Raji (cell line): ENCODE data around the gene TGM5.

ENCODE experiments used
- POLR2A ChIP-seq: IDR thresholded peaks from 2 replicates; pipeline ENCODE4 v1.6.1; 2011; ENCODE audit warnings: low read depth, low read length, control low read depth; ENCODE audit not compliant: insufficient read depth

Gene TGM5

DNA sequence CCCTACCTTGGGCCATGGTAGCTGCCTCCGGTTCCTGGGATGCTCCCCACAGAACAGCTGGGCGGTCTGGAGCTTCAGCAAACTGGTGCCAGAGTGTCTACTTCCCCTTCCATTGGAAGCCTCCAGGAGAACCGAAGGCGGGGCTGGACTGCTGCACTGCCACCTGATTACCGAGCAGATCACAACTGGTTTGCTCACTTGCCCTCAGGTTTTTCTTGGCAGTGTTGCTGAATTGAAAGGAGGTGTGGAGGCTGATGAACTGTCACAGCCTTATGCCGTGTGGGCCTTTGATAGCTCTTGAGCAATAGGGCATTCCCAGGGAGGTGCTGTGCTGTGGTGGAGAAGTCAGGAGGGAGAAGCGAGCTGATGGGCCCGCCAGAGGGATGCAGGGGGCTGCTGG is at the start of gene TGM5:
TGM5 (minus strand) TSS at position 95 of the 400 bp plus-strand sequence; CDS start at position 16, 79 bp downstream.
- no peak for TF ChIP-seq POLR2A

DNA sequence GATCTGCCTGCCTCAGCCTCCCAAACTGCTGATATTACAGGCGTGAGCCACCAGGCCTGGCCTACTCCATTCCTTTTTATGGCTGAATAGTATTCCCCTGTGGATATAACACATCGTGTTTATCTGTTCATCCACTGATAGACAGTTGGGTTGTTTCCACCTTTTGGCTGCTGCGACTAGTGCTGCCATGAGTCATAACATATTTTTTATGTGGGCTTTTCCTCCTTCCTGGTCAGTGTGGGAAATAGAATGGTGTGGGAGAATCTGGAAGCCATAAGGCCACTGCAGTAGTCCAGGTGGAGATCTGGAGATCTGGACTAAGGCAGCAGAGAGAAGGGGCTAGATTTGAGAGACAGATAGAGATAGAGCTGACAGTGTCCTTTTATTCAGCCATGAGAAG is 47.4 kb upstream of the TGM5 start:
- TF ChIP-seq POLR2A: no peak

DNA sequence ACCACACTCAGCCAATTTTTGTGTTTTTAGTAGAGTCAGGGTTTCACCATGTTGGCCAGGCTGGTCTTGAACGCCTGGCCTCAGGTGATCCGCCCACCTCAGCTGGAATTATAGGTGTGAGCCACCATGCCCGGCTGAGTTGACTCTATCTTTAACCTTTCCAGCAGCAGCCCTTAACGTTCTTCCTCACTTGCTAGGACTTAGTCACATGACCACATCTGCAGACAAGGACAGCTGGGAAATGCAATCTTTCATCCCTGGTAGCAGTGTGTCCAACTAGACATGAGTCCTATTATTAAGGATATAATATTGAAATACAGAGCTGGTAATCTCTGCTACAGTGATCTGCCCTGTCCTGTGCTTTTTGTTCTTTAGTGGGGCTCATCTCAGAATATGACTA is 45.6 kb upstream of the TGM5 start:
- no peak for TF ChIP-seq POLR2A

DNA sequence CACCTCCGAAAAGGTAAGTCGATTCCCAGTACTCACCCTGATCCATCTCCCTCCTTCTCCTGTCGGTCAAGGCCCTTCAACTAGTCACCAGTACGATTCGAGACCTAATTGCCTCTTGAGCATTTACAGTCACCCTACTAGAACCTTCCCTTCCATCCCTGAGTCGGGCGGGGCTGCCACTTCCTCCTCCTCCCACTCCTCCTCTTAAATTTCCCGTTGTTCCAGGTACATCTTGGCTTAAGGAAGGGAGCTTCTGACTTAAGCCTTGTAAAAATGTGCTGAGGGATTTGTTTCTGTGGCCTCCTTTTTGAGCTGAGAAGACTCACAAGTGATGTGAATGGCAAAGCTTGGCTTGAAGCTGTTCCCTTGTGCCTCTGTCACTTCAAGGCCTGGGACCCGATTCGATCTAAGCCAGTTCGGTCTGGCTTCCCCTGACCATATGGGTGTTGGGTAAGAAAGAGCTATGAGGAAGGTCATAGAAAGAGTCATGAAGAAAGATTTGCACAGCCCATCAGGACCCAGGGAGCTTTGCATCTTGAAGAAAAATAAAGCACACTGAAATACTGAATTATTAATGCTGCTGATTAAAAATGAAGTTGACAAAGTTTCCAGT is 35.6 kb upstream of the TGM5 start, which contains the start of gene TGM7:
TGM7 (minus strand) TSS at position 51 of the 613 bp plus-strand sequence.
- no peak for TF ChIP-seq POLR2A

DNA sequence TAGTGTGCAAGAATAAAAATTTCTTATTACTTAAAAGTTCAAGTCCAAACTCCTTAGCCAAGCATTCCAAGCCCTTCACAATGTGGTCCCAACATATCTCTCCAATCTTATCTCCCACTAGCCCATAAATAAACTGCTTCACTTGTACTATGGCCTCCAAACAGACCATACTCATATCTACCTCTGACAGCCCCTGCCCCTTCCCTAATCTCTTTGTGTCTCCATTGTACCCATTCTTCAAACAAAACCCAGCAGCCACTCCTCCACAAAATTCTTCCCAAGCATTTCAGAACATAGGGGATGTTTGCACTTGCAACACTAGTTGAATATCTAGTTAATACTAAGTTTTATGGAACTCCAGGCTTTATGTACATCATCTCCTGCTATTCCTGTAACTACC is 33.2 kb upstream of the TGM5 start:
- TF ChIP-seq POLR2A: no peak

DNA sequence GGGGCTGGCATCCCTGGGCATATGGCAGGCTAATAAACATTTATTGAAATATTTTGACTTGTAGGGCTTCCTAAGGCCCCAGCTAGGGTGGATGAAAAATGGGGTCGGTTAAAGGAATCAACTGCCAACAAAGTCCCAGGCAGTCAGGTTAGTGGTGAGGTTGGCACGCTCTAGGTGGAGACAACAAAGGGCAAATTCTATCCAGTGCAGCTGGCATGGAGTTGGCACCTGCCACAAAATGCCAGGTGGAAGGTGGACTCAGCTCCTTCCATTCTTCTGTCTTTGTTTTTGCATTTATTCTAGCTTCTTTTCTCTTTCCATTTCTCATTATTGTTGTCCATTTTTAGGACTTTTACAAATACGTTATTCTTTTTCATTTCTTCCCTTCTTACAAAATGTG is 32.7 kb upstream of the TGM5 start:
- no peak for TF ChIP-seq POLR2A

DNA sequence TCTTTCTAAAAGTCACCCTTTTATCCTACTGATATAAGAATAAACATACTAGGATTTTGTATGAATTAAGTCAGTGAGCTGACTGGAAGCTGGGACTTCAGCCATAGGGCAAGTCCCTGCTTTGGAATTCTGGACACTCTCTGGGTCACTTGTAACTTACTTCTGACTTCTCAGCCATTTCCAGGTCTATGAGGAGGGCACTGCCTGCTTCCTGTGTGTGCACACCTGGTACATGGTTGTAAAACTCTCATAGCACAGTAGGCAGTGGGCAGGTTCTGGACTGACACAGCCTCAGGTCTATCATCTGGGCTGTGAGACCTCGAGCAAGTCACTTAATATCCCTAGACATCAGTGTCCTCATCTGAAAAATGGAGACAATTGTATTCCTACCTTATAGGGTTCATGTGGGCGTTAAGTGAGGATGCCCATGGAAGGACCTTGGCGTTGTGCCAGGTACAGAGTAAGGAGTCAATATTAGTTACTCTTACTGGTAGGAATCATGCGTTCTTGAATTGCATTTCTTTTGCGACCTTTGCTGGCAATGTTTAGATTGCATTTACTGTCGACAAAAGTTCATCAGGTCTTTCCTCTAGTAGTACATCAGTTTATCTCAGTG is 27.5 kb upstream of the TGM5 start:
- TF ChIP-seq POLR2A: no peak

DNA sequence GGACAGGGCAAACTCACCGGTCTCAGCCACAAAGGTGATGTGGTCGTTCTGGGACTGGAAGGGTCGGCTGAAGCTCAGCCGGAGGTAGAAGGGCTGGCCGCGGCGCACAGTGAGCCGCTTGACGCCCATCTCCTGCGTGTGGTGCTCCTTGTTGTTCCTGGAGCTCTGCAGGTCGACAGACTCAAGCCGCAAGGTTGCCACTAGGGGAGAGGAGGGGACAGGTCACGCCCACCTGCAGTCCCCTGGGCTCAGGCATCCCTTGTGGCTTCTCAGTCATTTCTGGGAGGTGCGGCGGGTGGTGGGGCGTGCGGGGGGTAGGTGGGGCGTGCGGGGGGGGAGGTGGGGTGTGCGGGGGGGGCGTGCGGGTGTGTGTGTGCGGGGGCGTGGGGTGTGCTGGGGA is 26.7 kb upstream of the TGM5 start:
- no peak for TF ChIP-seq POLR2A

DNA sequence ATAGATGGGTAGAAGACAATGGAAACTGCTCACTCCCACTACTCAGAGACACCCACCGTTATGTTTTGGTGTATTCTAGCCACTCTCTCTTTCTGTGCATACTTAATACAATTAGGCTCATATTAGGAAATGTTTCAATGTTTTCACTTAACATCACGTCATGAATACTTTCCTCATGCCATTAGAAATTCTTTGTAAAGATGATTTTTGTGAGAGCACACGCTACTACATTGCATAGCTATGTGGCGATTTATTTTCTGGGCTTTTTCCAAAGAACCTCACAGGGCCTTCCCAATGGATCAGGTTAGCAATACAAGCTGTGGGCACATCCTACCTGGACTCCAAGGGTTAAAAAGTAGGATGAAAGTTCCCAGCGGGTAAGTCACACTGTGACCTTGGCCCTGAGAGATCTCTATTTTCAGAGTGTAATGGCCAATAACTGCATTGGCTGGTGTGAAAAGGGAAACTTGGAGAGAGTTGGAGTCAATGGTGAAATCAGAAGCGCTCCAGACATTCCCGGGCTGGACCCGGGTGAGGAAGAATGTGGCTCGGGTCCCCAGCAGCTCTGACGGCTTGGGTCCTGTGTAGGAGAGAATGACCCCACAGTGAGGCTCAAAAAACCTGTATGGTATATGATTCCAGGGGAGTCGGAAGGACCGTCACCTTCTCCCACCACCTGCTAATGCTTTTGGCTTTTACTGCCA is 25.8 kb upstream of the TGM5 start:
- no peak for TF ChIP-seq POLR2A

- no peak for TF ChIP-seq POLR2A
Observed at GRCh38 chr15:43287254-43287653, 20.5 kb upstream of the TGM5 start.

- TF ChIP-seq POLR2A: no peak
Observed at GRCh38 chr15:43286074-43286473, 19.3 kb upstream of the TGM5 start.

DNA sequence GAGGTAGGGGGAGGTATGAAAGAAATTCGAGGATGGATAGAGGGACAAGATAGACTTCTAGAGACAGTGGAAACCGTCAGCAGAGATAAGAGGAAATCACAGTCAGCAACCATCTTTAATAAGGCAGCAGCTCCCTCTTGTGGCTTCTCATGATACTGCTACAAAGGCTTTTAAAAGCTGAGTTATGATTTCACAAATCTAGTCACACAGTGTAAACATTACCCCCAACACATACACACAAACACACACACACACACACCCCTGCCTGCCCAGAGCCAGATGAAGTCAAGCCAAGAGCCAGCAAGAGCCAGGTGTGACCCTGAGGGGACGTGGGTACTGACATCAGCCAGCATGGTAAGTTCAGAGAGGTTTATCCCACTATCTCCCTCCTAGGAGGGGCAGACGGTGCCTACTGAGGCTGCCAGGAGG is 18.9 kb upstream of the TGM5 start:
- TF ChIP-seq POLR2A: no peak

DNA sequence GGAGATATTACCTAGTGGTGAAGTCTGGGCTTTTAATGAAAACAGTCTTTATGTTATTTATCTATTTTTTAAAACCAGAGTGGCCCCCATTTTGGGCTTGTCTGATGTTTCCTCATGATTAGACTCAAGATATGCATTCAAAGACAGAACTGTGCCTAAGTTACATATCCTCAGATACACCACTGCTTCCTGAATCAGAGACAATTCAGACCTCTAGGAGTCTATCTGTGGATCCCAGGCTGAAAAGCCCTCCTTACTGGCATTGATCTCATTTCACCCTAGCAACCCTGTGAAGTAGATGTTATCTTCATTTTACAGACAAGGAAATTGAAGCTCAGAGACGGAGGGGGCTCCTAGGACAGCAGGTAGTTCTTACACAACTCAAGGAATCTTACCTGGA is 16.8 kb upstream of the TGM5 start:
- TF ChIP-seq POLR2A: no peak

GRCh38 chr15:43281926-43282602 is 15.3 kb upstream of the TGM5 start:
- no peak for TF ChIP-seq POLR2A

- no peak for TF ChIP-seq POLR2A
Observed at GRCh38 chr15:43280996-43281395, 14.3 kb upstream of the TGM5 start.

DNA sequence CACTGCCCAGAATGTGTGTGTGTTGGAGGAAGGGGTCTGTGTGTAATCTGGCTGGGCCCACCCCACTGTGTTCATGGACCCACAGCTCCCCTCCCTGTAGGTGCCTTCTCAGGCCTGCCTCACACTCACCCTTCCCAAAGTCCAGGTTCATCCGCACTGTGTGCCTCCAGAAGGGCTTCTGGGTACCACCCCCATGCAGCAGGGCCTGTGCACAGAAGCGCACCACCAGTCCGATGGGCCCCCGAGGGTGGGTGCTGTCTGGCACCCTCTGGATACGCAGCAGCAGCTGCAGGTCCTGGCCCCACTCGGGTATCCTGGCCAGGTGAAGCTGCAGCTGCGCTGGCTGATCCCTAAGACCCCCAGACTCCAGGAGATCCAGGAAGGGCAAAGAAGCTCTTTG is 12.8 kb upstream of the TGM5 start:
- TF ChIP-seq POLR2A: no peak

DNA sequence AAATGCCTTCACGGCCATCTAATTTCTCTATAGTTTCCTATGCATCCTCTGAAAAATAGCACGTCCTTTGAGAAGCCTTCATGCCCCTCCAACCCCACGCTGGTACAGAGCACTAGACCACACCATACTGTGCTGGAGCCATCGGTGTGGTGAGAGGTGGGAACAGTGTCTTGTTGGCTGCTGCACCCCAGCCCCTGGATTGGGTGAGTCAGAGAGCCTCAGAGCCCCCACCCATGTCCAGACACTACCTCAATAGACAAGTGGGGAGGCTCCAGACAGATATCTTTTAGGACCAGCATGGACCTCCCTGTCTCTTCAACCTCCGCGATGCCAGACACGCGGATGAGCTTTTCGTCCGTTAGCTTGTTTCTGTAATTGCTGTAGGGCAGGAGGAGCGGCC is 12.1 kb upstream of the TGM5 start:
- TF ChIP-seq POLR2A: no peak

GRCh38 chr15:43277901-43278300 is 11.2 kb upstream of the TGM5 start:
- no peak for TF ChIP-seq POLR2A
